OCI-M2 (cell line): Measurements from ENCODE around the gene DCAF7.

Source experiments
- DNase-seq: peaks from one replicate; lab custom pipeline; 2025; ENCODE audit not compliant: unreplicated experiment; lab: John Stamatoyannopoulos, UW

The DCAF7 gene

DNA sequence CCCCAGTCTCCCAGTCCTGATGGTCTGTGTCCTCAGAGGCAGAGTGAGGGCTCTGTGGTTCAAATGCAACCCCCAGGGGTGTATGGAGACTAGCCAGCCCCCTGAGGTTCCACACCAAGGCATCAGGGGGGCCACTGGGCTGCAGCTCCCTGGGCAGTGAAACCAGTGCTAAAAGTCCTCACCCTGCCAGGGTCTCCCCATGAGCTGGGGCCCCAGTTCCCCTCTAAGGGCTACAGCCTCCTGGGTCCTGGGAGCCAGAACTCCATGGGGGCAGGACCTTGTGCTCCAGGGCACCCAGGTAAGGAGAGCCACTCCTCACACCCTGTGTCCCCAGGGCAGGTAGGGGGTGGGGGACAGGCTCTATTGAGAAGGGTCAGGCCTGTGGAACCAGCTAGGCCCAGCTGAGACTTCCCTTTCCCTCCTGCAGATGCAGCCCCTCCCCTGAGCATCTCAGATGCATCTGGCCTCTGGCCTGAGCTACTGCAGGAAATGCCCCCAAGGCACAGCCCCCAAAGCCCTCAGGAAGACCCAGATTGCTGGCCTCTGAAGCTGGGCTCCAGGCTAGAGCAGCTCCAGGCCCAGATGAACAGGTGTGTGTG is 6.4 kb upstream of the DCAF7 start:
- no peak for DNase-seq

DNA sequence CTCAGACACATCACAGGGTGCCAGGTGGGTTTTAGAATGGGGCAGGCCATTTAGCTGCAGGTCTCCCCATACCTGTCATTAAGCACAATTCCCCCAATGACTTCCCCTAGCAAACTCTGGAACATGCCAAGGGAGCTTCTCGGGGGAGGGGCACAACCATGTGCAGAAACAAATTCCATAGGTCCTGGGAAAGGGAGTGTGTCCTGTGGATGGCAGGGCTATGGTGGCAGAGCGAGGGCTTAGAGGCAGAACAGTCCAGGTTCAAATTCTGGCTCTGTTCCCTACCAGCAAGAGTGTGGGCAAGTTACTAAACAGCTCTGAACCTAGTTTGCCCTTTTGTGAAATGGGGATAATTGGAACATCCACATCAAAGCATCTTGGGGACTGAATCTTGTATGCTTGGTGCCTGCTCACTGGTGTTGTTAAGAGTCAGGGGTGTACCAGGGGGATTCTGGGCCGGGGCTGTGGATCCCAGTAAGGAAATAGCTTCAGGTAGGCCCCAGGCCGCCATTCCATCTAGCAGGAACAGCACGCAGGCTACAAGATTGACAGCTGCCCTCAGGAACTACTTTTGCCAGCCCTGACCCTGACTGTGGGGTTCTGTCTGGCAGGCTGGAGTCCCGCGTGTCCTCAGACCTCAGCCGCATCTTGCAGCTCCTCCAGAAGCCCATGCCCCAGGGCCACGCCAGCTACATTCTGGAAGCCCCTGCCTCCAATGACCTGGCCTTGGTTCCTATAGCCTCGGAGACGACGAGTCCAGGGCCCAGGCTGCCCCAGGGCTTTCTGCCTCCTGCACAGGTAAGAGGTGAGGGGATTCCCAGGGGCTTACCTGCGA is 5.6 kb upstream of the DCAF7 start:
- DNase-seq: no peak

DNA sequence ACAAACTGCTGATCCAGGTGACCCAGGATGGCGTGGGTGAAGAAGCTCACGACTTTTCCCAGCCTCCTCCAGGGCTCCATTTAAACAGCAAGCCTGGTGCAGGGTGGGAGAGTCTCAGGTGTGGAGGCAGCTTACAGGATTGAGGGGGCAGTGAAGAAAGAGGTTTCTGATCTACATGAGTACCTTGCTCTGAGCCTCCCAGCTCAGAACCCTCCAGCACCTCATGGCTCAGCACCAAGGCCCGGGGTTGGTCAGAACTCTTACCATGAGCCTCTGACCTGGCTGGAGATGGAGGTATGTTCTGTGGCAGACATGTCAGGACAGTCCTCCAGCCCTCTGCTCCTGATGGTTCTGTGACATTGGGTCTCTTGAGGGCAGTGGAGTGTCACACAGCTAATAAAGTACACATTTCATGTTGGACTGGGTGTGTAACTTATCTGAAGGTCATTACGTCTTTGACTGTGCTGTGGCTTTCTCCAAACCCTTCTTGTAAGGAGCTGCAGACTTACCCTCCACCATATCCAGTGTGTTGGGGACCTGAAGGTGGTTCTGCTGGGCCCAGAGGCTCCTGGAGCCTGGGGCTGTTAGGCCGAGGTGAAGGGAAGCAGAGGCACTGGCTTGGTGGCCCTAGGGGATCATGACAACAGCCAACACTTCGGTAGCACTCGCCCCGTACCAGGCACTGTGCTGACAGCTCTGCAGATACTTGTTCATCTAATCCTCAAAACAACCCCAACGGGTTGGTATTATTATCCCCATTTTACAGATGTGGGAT is 3.8 kb upstream of the DCAF7 start:
- DNase-seq: no peak

DNA sequence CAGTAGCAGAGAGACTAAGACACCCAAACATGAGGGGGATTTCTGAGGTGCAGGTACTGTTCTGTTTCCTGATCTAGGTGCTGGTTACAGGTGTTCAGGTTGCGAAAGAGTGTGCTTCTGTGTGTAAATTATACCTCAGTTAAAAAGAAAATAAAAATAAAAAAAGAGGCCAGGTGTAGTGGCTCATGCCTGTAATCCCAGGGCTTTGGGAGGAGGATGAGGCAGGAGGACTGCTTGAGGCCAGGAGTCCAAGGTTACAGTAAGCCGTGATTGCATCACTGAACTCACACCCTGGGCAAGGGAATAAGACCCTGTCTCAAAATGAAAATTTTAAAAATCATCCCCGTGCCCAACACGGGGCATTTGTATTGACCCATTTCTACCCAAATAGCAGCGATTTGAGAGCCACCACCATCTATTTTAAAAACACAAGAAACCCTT is 3.2 kb upstream of the DCAF7 start:
- DNase-seq: no peak

DNA sequence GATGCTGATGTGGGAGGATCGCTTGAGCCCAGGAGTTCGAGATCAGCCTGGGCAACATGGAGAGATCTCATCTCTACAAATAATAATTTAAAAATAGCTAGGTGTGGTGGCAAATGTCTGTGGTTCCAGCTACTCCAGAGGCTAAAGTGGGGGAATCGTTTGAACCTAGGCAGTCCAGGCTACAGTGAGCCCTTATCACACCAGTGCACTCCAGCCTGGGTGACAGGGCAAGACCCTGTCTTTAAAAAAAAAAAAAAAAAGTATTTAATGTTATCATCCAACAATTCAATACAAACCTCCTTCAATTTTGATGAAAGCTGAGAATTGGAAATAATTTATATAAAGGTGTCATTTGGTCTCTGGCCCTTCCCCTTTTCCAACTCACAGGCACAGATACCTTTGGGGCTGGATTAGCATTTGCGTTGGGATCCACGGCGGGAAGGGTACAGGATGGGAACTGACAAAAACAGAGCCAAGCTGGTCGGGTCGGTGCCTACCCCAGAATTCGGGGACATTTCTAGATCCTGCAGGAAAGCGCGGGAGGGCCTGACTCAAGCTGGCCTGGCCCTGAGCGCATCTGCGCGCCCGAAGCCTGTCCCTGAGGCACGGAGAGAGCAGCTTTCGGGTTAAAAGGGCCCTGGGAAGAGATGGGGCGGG is 860 bp upstream of the DCAF7 start:
- peak; percentile 80 for DNase-seq

DNA sequence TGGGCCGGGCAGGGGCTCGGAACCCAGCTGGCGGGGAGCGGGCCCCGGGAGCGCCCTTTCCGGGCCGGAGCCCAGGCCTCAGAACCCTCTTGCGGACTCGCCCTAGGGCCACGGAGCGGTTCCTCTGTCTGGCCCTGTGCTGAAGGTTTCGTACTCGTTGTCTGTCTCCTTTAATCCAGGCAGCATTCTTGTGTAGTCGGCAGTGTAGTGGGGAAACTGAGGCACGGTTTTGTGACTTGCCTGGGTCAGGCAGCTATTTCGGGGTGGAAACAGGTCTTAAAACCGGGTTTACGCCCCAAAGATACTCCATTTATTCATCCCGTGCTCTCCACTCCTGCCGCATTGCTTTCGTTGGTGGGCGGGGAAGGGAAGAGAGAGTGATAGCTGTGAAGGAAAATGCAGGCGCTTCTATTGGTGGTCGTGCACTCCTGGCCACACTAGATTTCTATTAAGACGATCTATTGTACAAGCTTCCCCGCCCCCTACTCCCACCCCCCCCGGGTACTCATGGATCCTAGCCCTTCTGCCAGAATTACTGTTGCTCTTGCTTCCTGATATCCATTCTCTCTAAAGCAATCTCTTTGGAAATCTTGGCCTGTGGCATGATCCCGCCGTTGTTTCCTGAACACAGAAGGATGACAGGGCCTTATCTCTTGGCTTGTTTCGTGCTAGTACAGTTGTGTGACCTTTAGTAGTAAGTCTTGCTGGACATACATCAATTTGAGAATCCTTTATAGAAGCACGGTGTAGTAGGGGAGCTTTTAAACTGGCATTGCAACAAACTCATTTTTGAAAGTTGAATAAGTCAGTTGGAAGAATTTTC is 751 bp downstream of the DCAF7 start:
- peak; percentile 11 for DNase-seq

DNA sequence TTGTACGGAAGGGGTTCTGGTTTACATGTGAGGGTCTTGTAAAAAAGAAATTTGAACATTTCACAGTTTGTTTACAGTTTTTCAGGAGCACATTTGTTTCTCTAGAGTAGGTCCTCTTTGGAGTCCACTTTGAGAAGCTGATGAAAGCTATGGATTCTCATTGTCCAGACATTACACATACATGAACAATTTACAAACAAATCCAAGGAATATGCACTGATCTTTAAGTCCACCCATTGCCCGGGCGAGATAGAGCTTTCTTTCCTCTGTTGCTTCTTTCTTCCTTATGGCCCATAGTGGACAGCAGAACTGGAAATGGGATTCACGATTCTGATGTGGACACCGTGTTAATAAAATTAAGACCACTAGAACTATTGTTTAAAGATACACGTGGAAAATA is 1.9 kb downstream of the DCAF7 start:
- DNase-seq: no peak

DNA sequence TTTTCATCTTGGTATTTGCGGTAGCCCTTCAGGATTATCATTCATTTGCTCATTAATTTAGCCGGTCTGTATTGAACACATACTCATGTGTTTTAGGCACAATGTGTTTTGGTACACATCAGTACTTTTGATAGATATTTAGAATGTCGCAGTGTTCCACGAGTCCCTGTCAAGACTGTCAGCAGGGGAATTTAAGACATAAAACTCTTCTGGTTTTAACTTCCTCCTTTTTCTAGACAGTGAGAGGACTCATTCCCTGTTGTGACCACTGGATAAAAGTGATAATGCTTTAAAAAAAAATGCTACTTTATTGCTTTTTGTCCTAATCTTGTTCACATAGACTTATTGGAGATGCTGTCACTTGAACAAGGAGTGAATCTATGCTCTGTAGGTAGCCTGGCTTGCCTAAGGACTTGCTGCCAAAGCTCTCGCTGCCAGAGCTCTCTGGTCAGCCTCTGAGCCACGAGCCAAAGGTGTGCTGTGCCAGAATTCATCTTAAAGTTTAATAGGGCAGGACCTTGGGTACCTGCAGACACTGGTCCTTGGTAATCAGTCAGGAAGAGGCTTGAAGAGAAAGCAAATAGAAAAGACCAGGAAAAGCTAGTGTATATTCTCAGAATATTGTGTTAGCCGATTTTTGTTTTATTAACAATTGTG is 5.4 kb downstream of the DCAF7 start:
- DNase-seq: no peak

DNA sequence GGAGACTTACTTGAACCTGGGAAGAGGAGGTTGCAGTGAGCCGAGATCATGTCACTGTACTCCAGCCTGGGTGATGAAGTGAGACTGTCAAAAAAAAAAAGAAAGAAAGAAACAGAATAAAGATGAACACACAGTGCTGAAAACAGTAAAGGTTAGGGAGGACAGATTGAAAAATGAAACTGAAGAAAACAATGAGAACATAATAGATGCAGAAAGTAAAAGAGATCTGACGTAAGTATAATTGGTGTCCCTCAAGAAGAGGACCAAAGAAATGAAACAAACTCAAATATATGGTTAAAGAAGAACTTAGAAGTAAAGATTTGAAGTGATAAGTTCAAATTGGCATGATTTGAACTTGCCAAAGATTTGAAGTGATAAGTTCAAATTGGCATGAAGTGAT is 7.1 kb downstream of the DCAF7 start:
- no peak for DNase-seq

DNA sequence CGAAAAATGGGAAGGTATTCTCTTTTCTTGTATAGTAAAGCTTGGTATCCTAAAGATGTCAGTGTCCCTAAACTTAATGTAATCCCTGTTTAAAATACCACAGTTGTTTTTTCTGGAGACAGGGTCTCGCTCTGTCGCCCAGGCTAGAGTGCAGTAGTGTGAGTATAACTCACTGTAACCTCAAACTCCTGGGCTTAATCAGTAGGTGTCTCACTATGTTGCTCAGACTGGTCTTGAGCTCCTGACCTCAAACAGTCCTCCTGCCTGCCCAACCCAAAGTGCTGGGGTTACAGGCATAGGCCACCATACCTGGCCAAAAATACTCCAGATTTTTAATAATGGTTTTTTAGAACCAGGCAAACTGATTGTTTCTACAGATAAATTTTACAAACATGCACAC is 8.2 kb downstream of the DCAF7 start:
- DNase-seq: no peak

DNA sequence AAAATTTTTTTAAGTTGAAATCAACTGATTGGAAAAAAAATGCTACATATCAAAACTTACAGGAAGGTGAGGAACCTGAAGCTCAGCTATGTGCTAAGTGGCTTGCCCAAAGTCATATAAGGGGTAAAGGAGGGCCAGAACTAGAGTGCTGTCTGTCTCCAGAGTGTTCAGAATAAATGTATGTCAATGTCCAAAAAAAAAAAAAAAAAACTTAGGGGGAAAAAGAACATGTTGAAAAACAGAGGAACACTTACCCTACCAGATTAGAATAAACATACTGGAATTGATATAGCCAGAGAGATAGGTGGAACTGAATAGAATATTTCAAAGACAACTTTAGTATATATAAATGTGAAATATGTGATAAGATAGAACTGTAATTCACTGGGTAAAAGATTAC is 11.5 kb downstream of the DCAF7 start:
- DNase-seq: no peak

DNA sequence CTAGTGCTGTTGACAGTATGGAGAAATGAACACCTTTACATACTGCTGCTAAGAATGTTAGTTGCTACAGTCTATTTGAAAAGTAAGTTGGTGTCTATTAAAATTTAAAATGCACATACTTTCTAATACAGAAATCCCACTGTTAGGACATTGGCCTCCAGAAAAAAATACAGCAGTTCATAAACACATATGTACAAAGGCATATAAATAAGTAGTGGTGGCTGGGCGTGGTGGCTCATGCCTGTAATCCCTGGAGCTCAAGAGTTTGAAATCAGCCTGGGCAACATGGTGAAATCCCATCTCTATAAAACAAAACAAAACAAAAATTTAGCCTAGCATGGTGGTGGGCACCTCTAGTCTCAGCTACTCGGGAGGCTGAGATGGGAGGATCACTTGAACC is 13.1 kb downstream of the DCAF7 start:
- no peak for DNase-seq

DNA sequence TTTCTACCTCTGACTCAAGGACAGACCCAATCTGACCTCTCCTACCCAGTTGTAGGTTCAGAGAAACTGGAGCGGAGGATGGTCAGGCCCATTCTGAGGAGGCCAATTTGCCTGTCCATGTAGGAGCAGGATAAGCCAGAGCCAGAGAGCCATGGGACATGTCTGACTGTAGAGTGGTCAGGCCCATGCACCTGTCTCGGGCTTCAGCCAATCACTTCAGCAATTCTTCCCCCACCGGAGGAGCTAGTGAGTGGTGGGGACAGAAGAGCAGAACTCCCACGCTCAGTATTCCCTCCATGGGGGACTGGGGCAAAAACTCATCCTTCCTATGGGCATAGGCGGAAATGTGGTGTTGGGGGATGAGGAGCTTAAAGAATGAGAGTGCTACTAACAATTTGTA is 14.3 kb downstream of the DCAF7 start:
- no peak for DNase-seq

DNA sequence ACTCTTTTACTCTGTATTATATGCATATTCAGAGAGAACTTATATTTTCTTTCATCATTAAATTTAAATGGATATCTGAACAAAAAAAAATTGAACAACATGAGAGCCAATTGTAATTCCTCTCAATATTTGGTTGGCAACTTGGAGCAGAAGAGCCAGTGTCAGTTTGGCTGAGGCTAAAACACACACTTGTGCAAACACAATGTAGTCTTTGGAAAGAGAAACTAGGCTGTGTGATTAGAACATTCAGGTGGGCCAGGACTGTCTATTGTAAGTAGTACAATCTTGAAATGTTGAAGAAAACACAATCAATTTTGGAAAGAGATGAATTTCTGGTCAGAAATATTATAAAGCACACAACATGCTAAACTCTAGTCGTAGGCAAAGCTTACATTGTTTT is 17.0 kb downstream of the DCAF7 start:
- no peak for DNase-seq

DNA sequence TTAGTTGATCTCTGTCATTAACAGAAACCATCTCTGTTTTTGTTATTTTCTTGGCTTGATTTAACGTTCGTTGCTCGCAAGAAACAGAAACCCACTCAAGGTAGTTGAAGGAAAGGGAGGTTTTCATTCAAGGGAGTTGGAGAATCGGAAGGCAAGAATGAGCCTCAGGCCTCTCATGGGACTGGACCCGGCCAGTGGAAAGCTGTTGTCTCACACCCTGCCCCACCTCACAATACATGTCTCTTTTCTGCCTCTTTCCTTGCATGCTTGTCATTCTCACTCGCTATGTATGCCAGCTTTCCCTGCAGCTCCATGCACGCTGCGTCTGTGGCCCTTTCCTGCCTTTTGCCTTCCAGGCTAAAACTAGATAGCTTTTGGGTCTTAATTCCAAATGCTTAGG is 18.3 kb downstream of the DCAF7 start:
- DNase-seq: no peak

DNA sequence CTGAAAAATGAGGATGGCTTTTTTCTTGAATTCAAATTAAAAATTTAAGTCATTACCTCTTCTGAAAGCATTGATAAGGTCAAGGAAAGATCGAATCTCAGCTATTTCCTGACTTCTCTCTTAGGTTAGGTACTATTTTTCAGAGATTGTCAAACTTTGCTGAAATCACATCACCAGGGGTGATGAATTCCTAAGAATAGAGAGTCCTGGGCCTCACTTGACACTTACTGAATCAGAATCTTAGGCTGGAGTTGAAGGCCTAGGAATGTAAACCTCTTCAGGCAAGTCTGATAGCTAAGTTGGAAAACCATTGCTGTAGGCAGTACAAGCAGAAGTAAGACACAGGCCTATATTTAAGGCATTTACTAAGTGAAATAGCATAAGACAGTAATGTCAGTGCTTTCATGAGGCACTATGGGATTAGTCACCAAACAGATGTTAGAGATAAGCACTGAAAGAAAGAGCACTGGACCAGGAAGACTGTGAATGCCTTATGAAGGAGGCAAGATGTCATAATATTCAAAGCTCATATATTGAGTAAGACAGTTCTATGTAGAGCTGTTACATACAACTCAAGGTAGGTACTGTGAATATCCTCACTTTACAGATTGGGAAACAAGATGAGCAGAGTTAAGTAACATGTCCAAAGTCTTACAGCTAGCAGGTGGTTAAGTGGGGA is 21.5 kb downstream of the DCAF7 start:
- no peak for DNase-seq

DNA sequence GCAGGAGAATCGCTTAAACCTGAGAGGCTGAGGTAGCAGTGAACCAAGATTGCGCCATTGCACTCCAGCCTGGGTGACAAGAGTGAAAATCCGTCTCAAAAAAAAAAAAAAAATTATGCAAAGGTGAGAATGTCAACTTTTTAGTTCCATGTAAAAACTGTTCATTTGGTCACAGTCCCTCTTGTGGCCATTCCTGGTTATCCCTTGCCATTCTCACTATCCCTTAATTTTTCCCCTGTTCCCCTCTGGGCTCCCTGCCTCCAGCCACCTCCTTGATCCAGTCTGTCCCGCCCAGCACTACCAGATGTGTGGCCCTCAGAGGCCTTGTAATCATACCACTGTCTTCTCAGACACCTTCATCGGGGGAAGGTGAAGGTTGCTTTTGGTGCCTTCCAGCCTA is 23.4 kb downstream of the DCAF7 start:
- no peak for DNase-seq

DNA sequence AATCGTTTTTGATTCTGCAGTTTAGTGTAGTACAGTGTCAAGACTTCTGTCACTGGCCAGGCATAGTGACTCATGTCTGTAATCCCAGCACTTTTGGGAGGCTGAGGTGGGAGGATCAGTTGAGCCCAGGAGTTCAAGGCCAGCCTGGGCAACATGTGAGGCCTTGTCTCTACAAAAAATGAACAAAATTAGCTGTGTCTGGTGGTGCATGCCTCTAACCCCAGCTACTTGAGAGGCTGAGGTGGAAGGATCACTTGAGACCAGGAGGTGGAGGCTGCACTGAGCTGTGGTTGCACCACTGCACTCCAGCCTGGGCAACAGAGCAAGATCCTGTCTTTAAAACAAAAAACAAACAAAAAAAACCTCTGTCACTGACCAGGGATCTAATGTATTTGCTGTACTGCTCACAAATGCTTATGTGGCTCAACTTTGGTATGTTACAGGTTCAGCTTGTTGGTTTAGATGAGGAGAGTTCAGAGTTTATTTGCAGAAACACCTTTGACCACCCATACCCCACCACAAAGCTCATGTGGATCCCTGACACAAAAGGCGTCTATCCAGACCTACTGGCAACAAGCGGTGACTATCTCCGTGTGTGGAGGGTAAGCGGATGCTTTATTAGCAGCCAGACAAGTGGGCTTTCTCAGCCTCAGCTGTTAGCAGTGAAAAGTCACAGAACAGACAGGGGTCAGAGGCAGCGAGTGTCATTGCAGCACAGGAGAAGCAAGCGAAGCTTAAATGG is 27.9 kb downstream of the DCAF7 start:
- DNase-seq: no peak

DNA sequence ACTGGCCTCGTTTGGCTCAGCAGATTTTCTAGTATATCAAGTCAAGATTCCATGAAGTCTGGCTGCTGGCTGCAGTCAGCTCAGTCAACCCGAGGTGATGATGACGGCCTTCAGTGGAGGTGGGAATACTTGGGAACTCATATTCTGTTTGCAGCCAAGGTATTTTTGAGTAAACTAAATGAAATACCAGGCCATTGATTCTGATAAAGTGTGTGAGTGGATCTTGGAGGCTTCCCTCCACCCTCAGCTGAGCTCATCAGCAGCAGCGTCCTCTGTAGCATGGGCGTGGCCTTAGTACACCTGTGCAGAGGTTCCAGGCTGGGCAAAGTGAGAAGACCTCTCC is 28.5 kb downstream of the DCAF7 start:
- DNase-seq: no peak
